Measurements from ENCODE around the gene TIMM17A. TPM values are rescaled to one million over a fixed set of nuclear protein-coding genes. Genes with fewer than 3 reads are reported as not detected.
A peak's percentile ranks its signal among the peaks of the same experiment; 100 is the strongest.
"Not testable (repeated sequence)": the region's sequence is repeated elsewhere in the genome, so short reads cannot be mapped to it uniquely, and the experiment has no call there.

The TIMM17A gene
- total and polyA plus RNA-seq, 2 experiments from 2014 or later, result 32.9 to 110 TPM

DNA sequence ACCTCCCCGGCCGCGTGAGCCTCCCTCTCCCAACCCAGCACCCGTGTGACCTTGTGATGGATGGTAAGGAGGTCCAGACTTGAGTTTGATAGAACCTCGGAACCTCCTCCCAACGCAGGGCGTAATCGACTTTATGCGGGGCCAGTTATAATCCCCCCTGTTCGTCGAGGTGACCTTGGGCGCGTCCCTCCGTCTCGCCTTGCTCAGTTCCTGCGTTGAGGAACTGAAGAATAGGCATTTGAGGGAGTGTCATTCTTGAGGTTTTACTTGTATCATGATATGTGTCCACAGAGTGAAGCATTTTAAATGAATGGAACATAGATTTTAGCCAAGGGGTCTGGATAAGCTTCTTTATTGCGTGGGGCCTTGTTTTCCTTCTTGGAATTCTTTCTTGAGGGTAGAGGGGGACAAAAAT lies 433 bp downstream of the TIMM17A start:
- peak overlapping the region; percentile 92 for H3K27ac ChIP-seq
- no peaks in the 10 kb centered on the region for H3K27me3 ChIP-seq
- DNase-seq (ENCODE audit: low read depth in 1 of 2, low spot score in 1 of 2), result no peak
- H3K4me3 ChIP-seq, result peak overlapping the region; percentile 93
- peaks cover 18% of the 10 kb centered on the region for H3K36me3 ChIP-seq
- TF ChIP-seq, protein P1, sequence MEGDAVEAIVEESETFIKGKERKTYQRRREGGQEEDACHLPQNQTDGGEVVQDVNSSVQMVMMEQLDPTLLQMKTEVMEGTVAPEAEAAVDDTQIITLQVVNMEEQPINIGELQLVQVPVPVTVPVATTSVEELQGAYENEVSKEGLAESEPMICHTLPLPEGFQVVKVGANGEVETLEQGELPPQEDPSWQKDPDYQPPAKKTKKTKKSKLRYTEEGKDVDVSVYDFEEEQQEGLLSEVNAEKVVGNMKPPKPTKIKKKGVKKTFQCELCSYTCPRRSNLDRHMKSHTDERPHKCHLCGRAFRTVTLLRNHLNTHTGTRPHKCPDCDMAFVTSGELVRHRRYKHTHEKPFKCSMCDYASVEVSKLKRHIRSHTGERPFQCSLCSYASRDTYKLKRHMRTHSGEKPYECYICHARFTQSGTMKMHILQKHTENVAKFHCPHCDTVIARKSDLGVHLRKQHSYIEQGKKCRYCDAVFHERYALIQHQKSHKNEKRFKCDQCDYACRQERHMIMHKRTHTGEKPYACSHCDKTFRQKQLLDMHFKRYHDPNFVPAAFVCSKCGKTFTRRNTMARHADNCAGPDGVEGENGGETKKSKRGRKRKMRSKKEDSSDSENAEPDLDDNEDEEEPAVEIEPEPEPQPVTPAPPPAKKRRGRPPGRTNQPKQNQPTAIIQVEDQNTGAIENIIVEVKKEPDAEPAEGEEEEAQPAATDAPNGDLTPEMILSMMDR (IDR thresholded peaks at IDR 0.05; ENCODE audit: low read depth, low read length), result no peak
- H3K9me3 ChIP-seq (ENCODE audit: low read depth), result no peaks in the 10 kb centered on the region
- peaks cover 7% of the 10 kb centered on the region for H3K4me1 ChIP-seq (ENCODE audit: low read depth)

DNA sequence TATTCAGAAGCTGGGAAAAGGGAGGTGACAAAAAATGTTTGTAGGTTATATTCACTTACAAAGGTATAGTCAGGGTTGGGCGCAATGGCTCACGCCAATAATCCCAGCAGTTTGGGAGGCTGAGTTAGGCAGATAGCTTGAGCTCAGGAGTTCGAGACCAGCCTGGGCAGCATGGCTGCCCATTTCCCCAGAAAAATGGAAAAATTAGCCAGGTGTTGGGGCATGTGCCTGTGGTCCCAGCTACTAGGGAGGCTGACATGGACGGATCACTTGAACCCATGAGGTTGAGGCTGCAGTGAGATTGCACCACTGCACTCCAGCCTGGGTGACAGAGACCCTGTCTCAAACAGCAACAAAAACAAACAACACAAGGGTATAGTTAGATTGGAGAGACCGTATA lies 3.0 kb downstream of the TIMM17A start:
- no peaks in the 10 kb centered on the region for H3K9me3 ChIP-seq (ENCODE audit: low read depth)
- no peak for DNase-seq (ENCODE audit: low read depth in 1 of 2, low spot score in 1 of 2)
- H3K27ac ChIP-seq, result no peak overlapping the region
- no peaks in the 10 kb centered on the region for H3K27me3 ChIP-seq
- H3K4me1 ChIP-seq (ENCODE audit: low read depth), result peaks cover 7% of the 10 kb centered on the region
- H3K36me3 ChIP-seq, result peaks cover 37% of the 10 kb centered on the region
- no peak overlapping the region for H3K4me3 ChIP-seq
- TF ChIP-seq, protein P1 (IDR thresholded peaks at IDR 0.05; ENCODE audit: low read depth, low read length), result no peak

DNA sequence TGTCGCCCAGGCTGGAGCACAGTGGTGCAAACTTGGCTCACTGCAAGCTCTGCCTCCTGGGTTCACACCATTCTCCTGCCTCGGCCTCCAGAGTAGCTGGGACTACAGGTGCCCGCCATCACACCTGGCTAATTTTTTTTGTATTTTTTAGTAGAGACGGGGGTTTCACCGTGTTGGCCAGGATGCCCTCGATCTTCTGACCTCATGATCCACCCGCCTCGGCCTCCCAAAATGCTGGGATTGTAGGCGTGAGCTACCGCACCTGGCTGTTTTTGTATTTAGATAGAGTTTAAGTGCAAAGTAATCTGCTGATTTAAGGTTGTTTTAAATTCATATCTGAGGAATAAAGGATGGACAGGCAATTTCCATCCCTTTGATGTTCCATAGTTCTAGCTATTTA lies 7.1 kb downstream of the TIMM17A start:
- DNase-seq (ENCODE audit: low read depth in 1 of 2, low spot score in 1 of 2); H3K4me3 ChIP-seq; H3K9me3 ChIP-seq (ENCODE audit: low read depth); H3K4me1 ChIP-seq (ENCODE audit: low read depth); H3K27me3 ChIP-seq; H3K27ac ChIP-seq: not testable (repeated sequence)
- H3K36me3 ChIP-seq, result peaks cover 66% of the 10 kb centered on the region

DNA sequence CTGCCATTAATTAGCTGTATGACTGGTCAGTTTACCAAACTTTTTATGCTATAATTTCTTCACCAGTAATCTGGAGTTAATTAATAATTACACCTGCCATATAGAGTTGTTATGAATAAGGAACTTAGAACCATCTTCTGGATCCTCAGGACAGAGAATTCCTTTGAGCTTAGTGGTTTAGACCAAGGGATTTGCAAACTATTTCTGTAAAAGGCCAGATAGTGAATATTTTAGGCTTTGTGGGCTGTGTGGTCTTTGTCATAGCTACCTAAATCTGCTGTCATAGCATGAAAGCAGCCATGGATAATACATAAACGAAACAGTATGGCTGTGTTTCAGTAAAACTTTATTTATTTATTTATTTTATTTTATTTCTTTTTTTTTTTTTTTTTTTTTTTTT lies 9.0 kb downstream of the TIMM17A start:
- TF ChIP-seq, protein P1 (IDR thresholded peaks at IDR 0.05; ENCODE audit: low read depth, low read length), result no peak
- Histone ChIP-seq H3K27me3 (no peaks in the 10 kb centered on the region), H3K36me3 (peaks cover 60% of the 10 kb centered on the region), H3K4me3 (no peak overlapping the region), H3K9me3 (ENCODE audit: low read depth) (no peaks in the 10 kb centered on the region), H3K27ac (no peak overlapping the region), H3K4me1 (ENCODE audit: low read depth) (no peaks in the 10 kb centered on the region)
- DNase-seq (ENCODE audit: low read depth in 1 of 2, low spot score in 1 of 2), result no peak

DNA sequence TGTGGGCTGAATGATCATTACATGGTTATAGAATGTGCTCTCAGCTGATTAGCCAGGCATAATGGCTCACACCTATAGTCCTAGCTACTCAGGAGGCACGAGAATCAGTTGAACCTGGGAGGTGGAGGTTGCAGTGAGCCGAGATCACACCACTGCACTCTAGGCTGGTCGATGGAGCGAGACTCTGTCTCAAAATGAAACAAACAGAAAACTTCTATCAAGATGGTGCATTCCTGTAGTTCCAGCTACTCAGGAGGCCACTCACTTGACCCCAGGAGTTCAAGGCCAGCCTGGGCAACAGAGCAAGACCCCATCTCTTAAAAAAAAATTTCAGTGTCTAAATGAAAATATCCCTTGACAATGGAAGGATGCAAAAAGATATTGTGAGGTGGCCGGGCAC lies 10.9 kb downstream of the TIMM17A start:
- TF ChIP-seq, protein P1 (IDR thresholded peaks at IDR 0.05; ENCODE audit: low read depth, low read length), result no peak

DNA sequence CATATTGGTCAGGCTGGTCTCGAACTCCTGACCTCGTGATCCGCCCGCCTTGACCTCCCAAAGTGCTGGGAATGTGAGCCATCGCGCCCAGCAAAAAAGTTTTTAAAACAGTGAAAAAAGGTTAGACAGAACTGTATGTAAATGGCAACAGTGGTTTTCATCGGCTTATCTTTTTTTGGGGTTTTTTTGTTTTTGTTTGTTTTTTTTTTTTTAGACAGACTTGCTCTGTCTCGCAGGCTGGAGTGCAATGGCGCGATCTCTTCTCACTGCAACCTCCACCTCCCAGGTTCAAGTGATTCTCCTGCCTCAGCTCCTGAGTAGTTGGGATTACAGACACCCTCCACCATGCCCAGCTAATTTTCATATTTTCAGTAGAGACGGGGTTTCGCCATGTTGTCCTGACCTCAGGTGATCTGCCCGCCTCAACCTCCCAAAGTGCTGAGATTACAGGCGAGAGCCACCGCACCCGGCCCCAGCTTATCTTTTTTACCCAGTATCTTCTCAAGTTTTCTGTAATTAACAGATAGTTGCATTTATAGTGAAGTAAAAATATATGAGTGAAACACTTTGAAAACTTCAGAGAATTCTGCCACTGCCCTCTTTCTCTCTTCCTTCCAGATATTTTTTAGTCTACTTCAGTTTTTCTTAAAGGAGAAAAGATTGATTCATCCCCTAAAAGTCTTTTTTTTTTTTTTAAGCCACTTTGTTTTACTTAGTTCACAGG lies 13.1 kb downstream of the TIMM17A start:
- Histone ChIP-seq H3K27ac (no peak overlapping the region), H3K9me3 (ENCODE audit: low read depth) (no peaks in the 10 kb centered on the region), H3K27me3 (no peaks in the 10 kb centered on the region), H3K4me1 (ENCODE audit: low read depth) (no peaks in the 10 kb centered on the region), H3K4me3 (no peak overlapping the region), H3K36me3 (peaks cover 57% of the 10 kb centered on the region)
- DNase-seq (ENCODE audit: low read depth in 1 of 2, low spot score in 1 of 2), result no peak
- TF ChIP-seq, protein P1 (IDR thresholded peaks at IDR 0.05; ENCODE audit: low read depth, low read length), result no peak

More for the DNA sequence above, 10.9 kb downstream of the TIMM17A start:
- DNase-seq (ENCODE audit: low read depth in 1 of 2, low spot score in 1 of 2), result no peak
- Histone ChIP-seq H3K27ac (no peak overlapping the region), H3K27me3 (no peaks in the 10 kb centered on the region), H3K4me3 (no peak overlapping the region), H3K36me3 (peaks cover 76% of the 10 kb centered on the region), H3K4me1 (ENCODE audit: low read depth) (no peaks in the 10 kb centered on the region), H3K9me3 (ENCODE audit: low read depth) (no peaks in the 10 kb centered on the region)
